GM18517 (cell line): ENCODE measurements around the gene ALDH1A2.
"Not testable (repeated sequence)": the region's sequence is repeated elsewhere in the genome, so short reads cannot be mapped to it uniquely, and the experiment has no call there.

Source experiments
- ATAC-seq: cut with Tn5 transposase; IDR thresholded peaks from one replicate; pipeline ENCODE4 v1.9.1; 2021; ENCODE audit warnings: mild to moderate bottlenecking, moderate library complexity; ENCODE audit not compliant: unreplicated experiment

The ALDH1A2 gene

DNA sequence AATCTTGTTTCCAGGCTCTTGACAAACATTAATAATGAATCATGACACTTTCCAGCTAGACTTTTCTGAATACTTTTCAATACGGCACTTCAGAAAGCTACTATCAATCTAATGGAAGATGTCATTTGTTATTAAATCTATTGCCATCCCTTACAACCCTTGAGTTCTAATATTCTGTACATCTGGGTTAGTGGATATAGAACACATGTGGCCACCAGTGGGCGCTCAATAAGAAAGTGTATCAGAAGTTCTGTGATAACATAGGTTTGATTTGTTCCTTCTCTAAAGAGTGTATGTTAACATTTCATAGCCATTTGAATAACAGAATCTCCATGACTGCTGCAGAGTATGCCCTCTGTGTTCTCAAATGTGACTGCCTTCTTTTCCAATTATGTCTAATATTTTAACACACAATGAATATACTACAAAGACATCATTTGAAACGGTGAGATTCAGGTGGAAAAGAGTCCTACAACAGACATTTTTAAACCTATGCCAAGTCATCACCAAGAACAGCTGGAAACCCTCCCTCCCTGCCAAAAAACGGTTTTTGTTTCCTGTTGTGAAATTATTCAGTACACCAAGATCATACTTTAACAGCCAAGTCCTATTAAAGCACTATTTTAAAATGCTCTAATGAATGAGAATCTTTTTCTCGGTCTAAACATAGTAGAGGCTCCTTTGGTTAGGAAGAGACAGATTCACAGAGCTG, 22.2 kb downstream of the ALDH1A2 start:
- no peak for ATAC-seq

DNA sequence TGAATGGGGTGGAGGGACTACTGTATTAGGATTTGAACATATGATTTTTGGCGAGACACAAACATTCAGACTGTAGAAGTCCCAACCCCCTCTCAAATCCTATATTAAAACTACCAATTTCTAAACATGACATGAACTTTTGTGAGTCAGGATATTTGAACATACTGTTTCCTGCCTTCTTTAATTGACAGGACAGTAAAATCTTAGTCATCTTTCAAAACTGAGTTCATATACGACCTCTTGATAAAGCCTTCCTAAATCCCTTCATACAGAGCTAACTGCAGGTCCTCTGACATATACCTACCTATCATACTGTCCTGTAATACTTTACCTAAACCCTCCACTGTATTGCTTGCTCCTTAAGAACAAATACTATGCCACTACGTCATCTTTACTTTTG, 23.5 kb downstream of the ALDH1A2 start:
- ATAC-seq: no peak

DNA sequence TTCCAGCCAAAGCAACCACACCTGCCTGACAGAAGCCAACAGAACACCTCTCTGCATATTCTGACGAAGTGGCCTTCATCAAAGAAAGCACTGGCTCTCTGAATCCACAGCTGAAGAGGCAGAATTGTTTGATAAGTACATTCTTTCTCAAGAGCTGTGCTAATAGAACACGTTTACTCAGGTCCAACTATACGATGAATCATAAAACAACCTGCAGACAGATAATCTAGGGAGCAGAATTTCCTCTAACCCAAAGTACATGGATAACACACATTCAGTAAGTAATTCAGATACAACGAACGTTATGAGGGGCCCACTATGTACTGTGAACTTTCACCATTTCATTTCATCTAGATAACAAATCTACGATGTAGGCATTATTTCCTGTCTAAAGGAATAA, 25.4 kb downstream of the ALDH1A2 start:
- no peak for ATAC-seq

DNA sequence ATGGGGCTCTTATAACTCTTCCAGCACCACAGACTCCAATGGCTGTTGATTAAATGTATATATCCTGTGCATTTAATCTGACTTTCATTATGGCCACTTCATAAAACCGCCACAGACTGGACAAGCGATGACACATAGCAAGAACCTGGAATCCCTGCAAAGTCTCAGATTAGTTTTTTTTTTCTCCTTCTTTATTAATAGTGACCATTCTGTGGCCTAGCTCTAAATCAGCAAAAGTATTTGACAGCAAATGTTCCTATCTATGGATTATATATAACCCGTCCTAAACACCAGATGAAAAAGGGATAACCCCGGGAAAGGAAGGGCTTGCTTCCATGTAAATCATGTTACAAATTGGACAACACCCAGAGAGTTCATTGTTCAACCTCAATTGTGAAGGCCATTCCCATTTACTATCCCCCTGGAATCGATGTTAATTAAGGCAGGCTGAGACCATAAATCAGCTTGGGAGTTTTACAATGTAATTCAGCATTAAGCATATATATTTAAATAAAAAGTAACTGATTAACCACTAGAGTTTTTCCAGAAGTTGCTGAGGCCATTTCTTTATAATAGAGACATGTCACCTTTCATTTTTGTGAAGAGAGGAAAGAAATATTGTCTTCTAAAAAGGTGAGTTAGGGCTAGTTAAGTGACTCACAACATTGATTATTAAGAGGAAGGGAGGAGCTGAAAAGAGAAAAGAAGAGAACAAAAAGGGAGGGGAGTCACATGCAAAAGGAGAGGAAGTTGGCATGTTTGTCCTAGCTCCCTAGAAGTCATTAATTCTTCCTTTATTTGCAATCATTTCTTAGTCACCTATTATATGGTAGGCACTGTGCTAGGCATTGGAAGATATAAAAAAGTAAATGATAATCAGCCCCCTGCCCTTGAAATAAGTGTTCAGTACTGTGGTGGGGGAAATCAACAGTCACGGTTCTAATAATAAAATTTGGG, 26.2 kb downstream of the ALDH1A2 start:
- ATAC-seq: no peak

DNA sequence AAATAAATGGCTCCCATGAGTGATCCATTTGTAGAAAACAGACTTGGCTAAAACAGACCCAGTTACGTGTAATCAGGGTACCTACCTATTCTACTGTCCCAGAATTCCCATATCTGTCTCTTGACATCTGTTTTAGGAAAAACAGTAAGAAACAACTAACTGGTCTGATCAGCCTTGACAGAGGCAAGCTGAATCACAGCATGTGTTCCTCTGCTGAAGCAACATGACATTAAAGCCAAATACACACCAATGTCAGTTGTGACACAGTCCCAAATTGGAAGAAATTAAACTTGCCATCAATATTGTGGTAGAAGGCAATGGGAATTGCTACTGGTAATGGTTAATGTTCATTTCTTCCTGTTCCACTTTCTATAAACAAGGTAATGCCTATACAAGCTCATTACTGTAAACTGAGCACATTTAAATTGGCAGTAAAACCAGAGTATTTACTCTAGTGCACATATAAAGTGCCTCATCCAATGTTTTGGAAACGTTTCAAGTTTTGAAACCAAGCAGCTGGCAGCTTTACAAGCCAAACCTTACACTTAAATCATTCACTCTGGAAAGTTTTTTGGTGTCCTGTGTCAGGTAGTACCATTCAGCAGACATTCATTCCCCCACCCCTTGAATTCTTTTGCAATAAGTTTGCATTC, 27.0 kb downstream of the ALDH1A2 start:
- ATAC-seq: no peak

DNA sequence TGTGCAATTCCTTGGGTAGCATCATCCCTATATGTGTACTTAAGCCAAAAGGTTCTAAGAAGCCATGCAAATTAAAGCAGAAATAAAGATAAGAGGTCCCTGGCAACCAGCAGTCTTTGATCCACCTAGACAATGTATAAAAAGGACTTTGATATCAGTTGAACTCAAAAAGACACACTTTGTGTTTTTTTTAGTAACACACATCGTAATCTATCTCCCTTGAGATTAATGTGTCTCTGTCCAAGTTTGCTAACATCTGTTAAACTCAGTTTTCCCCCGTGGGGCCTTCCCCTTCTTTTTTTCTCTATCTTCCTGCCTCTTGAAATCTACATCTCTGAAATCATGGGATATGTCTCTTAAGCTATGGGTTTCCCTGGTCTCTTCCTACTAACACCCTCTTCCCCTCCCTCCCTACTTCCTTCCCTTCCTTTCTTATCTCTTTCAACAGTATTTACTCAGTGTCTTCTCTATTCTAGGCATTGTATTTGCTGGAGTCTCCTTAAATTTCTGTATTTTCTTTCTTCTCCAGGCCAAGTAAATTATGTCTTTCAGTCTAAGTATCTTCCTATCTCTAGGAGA, 27.7 kb downstream of the ALDH1A2 start:
- ATAC-seq: no peak

DNA sequence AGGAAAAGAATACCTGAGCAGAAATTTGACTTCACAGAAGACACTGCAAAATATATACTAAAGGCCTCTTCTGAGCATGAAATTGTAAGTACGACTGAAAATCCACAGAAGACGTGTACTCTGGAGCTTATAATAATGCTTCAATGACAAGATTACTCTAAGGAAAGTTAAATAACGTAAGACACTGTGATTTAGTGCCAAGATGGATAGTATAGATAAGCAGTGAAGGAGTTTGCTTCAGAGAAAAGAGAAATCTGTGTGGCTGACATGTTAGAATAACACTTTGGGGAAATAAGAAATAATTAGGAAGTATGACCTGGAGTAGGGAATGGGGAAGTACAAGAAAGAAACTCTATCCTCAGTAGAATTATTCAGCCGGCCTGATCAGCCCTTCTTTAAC, 28.9 kb downstream of the ALDH1A2 start:
- ATAC-seq: no peak

DNA sequence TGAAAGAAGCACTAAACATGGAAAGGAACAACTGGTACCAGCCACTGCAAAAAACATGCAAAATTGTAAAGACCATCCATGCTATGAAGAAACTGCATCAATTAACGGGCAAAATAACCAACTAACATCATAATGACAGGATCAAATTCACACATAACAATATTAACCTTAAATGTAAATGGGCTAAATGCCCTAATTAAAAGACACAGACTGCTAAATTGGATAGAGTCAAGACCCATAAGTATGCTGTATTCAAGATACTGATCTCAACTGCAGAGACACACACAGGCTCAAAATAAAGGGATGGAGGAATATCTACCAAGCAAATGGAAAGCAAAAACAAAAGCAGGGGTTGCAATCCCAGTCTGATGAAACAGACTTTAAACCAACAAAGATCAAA, 37.1 kb downstream of the ALDH1A2 start:
- not testable (repeated sequence) for ATAC-seq

DNA sequence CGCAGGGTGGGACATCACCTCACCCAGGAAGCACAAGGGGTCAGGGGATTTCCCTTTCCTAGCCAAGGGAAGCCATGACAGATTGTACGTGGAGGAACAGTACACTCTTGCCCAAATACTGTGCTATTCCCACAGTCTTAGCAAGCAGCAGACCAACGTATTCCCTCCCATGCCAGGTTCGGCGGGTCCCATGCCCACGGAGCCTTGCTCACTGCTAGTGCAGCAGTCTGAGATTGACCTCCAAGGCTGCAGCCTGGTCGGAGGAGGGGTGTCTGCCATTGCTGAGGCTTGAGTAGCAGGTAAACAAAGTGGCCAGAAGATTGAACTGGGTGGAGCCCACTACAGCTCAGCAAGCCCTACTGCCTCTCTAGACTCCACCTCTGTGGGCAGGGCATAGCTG, 39.0 kb downstream of the ALDH1A2 start:
- no peak for ATAC-seq

DNA sequence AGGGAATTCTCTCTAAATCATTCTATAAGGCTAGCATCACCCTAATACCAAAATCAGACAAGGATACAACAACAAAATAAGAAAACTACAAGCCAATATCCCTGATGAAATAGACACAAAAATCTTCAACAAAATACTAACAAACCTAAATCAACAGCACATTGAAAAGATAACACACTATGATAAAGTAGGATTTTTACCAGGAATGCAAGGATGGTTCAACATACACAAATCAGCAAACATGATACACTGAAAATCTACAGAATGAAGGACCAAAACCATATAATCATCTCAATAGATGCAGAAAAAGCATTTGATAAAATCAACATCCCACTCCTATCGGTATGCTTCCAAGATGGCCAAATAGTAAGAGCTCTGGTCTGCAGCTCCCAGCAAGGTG, 39.5 kb downstream of the ALDH1A2 start:
- no peak for ATAC-seq

DNA sequence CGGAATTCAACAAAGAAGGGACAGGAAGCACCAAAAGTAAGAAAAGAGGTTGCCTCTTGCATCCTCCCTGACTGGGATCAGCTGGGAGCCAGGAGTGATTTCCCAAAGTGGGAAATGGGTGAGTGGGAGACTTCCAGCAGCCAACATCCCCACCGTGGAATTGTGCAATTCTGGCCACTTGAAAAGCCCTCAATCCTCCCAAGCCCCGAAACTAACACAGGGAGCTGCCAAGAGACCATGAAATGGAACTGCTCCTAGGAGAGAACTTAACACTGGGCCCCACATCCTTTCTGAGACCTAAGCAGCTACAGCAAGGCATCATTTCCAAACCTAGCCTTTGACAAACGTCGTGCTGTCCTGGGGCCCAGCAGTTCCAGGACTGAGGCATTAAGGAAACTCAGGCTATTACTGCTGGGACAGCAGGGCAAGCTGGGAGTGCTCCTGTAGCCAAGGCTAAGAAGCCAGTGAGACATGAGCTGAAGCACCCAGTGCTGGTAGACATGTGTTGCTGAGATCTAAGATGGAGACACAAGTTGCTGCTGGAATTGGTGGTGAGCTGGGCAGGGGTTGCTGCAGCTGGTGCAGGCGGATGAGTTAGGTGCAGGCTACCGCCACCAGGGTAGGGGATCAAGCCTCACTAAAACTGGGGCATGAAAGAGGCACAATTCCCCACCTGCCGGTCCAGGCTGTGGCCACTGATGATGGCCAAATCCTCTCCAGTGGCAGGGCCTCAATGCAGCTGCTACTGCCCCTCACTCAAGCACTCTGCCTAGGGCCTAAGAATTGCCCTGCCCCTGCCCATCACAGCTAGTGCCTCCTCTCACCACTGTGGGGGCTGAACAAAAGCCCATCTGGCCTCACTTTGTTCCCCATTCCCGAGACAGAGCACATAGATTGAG, 43.9 kb downstream of the ALDH1A2 start:
- no peak for ATAC-seq

DNA sequence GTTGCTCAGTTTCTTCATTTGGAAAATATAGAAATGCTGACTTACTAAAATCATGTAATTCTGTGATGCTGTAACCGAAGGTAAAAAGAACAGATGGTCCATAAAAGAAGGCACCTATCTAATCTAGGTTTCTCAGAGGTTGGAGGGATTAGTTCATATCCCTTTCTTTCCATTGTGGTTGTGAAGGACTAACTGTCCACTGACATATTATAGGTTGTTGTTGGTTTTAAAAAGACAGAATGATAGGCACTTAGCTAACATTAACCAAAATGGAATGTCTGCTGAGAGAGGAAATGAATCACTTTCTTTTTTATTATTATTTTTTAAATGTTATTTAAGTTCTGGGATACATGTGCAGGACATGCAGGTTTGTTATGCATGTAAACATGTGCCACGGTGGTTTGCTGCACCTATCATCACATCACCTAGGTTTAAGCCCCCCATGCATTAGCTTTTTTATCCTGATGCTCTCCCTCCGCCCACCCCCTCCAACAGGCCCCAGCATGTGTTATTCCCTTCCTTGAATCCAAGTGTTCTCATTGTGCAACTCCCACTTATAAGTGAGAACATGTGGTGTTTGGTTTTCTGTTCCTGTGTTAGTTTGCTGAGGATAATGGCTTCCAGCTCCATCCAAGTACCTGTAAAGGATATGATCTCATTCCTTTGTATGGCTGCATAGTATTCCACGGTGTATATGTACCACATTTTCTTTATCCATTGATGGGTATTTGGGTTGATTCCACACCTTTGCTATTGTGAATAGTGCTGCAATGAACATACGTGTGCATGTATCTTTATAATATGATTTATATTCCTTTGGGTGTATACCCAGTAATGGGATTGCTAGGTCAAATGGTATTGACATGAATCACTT, 45.8 kb downstream of the ALDH1A2 start:
- ATAC-seq: no peak

DNA sequence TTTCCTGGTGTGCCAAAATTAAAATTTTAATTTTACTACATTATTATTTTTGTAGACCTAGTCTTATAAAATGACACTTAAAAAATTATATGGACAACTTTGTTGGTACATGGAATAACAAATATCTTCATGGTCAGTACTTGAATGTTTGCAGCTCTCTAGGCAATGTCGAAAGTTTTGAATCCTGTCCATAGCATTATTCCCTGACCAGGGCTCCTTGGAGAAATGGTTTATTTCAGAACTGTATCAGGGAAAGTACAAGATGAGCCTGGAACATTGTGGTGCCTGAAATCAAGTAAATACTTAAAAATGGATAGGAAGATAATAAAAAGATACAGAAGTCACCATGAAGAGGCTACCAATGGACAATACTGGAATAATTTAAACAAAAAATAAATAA, 47.6 kb downstream of the ALDH1A2 start:
- ATAC-seq: no peak

DNA sequence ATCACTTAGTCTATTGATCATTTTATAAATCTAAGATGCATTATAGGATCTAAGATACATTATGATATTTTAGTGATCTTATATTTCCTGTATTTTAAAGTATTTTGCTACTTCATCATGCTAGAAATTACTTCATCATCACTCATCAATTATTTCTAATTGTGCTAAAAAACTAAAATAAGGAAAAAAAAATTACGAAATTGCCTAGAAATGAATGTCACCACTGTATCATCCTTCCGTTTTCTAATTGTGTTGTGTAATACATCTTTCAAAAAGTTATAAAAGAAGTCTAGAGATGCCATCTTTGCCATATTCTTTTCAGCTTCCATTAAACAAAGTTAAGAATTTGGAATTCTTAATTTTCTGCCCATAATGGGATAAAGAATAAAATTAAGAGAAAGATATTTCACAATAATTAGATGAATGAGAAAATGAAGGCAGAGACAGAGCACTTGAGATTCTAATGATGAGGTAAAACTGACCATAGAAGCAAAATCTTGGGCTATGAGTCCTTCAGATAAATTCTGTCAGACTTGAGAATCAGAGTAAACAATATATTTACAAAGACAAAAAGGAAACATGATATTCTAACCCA, 48.8 kb downstream of the ALDH1A2 start:
- ATAC-seq: no peak

DNA sequence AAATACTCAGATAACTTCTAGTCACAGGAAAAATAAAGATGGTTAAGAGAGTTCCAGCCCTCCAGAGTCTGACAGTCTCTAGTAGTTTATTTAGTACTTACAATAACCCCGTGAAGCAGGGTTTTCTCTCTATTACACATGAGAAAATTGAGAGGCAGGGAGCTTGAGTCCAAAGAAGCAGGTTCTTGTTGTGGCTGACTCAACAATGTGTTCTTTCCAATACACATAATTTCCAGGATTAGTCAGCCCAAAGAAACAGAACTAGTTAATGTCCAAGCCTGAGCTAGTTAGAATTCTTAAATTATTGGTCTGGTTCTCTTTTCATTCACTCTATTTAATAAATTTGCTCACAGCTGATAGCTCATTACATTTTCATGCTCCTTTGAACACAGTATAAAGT, 49.9 kb downstream of the ALDH1A2 start:
- ATAC-seq: no peak

DNA sequence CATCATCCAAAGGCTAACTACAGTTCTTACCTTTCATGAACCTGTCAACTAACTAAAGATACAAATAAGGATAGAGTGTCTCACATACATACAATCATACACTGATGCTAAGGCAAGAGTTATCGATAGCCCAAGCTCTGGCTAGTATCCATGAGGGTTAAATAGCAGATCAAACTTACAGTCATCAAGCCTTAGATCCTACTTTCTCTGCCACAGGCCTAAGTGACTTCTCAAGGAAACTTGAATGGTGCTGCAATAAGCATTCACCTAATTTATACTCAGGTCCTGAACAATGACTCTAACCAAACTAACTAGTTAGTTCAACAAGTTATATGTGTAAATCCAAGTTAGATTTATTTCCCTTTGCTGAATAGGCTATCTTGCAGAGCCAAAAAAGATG, 51.0 kb downstream of the ALDH1A2 start:
- no peak for ATAC-seq

DNA sequence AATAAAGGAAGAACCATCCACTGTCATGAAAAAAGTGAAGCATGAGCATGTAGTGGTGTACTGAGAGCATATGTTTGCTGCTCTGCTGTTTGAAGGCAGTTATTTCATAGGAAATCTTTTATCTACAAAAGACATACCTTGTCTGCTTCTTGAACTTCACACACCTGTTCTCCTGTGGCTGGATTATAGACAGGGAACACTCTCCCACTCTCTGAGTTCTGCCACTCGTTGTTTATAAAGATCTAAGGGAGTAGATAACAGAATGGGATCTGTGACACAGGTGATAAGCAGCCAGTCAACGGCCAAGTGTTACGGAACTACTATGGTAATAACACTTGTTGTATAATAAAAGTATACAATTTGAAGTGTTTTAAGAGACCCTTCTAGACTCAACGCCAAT, 51.5 kb downstream of the ALDH1A2 start:
- ATAC-seq: no peak

DNA sequence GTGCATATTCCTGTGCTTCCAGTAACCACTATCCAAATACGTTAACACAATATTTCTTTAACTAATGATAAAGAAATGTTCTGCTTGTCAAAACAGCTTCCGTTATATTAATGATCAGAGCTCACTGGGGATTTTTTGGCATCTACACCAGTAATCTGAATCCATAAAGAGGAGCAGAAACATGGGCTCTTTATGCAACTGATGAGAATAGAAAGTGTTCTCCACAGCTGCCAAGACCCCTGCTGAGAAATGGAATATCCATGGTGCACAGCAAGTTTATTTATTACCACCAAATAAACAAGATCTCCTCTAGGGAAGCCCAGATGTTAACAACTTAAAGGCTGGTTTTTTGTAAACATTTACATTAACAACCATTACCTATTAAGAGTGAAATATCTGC, 54.5 kb downstream of the ALDH1A2 start:
- no peak for ATAC-seq

DNA sequence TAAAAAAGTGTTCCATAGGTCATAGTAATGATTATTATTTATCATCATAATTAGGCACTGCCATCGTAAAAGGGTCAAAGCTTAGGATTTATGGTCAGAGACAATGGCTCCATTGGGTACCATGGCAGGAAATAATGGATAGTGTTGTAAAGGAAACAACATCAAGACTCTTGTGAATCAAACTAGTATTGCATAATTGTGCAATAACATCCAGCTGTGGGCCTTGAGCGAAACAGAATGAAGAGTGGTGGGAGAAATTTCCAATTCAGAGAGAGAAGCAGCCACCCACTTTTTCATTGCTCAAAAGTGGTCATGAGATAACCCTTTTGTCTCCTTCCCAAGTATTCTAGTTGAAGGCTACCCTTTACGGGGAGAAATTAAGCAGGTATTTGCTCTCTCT, 61.7 kb downstream of the ALDH1A2 start:
- no peak for ATAC-seq
